Activated CD4-positive, CD25-positive, alpha-beta regulatory T cell (primary cell): ENCODE results near the gene TRAF3IP1.

Experiments
- DNase-seq, 4 experiments: peaks; one replicate each; lab custom pipeline; 2025; lab: John Stamatoyannopoulos, UW

Gene TRAF3IP1

DNA sequence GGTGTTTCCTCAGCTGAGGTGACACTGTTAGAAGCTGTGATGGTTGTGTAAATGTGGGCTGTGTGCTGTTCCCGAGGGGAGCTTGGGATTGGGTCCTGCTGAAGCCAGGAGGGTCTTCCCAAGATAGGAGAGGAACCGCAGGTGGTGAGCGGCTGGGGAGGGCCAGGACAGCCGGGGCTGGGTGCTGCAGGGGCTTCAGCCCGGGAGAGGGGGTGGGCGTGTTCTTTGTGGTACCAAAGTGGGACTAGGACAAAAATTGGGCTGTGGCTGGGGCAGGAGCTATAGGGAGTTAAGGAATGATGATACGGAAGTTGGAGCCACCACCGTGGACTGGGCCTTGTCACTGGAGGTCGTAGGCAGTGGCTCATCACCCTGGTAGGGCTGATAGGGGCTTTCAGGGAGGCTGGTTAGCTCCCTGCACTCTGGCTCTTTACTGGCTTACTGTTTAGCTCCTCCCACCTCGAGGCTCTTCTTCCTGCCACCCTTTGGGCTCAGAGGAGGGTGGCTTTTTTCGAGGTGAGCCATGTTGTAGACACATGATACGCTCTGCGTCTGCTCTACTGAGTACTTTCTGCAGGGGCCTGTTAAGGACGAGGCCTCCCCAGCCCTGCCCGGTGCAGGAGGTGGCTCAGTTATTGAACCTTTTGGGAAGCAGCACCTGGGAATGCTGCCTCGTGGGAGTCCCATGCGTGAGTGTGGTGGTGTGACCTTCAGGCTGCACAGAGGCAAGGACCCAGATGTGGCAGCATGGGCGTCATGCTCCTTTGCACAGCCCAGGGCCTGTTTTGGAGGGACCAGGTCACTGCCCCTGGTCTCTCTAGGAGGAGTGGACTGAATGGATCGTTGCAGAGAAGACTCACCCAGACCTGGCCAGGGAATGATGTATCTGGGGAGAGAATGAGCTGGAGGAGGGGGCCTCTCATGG lies 128.0 kb downstream of the TRAF3IP1 start:
- DNase-seq = no peak

- DNase-seq = no peak
Measured at GRCh38 chr2:238449241-238449640, 128.9 kb downstream of the TRAF3IP1 start.

DNA sequence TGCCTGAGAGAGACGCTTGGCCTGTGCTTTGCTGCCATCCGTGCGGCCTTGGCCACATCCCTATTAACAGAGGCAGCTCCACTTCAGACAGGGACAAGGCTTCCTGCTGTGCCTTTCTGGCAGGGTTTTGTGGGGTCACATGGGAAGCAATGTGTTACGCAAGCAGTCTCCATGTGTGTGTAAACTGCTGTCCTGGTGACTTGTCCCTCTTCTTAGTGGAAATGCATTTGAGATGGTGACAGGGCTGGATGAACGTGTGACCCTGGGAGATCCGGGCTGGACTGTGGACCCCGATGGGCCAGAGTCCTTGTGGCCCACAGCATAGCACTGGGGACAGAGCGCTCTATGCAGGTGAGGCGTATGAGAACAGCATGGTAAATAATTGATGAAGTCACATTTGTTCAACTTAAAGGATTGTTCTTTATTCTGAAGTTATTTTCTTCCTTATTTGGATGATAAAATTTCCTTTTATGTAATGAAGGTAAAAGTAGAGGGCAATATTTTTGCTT lies 129.6 kb downstream of the TRAF3IP1 start:
- DNase-seq = no peak

DNA sequence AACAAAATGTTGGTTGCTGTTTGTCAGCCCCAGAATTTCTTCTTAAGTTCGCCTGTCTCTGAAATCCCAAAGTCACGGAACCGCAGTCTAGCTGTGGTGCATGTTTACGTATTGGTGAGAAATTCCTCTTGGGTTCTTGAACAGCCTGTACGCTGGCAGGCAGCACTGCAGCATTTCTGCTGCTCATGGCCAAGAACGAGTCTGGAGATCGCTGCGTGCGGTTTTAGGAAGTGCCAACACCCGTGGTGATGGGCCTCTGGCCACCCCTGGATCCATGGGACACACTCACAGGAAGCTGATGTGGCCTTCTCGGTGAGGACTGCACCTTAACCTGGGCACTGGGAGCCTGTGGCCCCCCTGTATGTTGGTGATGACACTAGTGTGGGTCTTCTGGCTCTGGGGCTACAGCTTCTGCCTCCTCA lies 130.1 kb downstream of the TRAF3IP1 start:
- no peak for DNase-seq
